Measurements from ENCODE around the gene ADIRF. TPM values are rescaled to one million over a fixed set of nuclear protein-coding genes. Genes with fewer than 3 reads are reported as not detected.

ADIRF gene
- total RNA-seq, 1 experiment from 2014 or later, result not detected

DNA sequence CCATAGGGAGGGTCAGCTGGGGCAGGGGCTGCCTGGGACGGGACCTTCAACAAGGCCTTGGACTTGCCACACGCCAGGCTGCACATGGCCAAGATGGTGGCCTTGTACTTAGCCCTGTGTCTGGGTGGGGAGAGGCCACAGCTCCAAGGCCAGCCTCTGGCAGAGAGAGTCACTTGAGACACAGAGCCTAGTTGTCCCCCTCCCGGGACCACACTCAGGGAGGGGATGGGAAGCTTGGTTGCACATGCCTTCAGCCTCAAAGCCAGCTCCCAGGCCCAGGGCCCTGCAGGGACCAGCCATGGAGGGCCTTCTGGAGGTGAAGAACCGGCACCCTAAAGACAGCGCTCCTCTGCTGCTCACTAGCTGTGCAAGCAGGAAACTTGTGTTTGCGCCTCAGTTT, 27.6 kb upstream of the ADIRF start:
- ChIA-PET CTCF (no interaction called here), POLR2A (no interaction called here)
- TF ChIP-seq, protein P1, sequence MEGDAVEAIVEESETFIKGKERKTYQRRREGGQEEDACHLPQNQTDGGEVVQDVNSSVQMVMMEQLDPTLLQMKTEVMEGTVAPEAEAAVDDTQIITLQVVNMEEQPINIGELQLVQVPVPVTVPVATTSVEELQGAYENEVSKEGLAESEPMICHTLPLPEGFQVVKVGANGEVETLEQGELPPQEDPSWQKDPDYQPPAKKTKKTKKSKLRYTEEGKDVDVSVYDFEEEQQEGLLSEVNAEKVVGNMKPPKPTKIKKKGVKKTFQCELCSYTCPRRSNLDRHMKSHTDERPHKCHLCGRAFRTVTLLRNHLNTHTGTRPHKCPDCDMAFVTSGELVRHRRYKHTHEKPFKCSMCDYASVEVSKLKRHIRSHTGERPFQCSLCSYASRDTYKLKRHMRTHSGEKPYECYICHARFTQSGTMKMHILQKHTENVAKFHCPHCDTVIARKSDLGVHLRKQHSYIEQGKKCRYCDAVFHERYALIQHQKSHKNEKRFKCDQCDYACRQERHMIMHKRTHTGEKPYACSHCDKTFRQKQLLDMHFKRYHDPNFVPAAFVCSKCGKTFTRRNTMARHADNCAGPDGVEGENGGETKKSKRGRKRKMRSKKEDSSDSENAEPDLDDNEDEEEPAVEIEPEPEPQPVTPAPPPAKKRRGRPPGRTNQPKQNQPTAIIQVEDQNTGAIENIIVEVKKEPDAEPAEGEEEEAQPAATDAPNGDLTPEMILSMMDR (IDR thresholded peaks at IDR 0.05; ENCODE audit: insufficient read depth in 1 of 2, low read depth in 1 of 2, low read length in 1 of 2, severe bottlenecking in 1 of 2, unreplicated experiment in 1 of 2), result no peak
- DNase-seq, result no peak
- Mint-ChIP-seq H3K36me3 (ENCODE audit: insufficient read depth, unreplicated experiment) (peaks cover 16% of the 10 kb centered on the region), H3K9me3 (ENCODE audit: unreplicated experiment) (no peaks in the 10 kb centered on the region), H3K27me3 (ENCODE audit: insufficient read depth, unreplicated experiment) (no peaks in the 10 kb centered on the region), H3K27ac (ENCODE audit: unreplicated experiment) (no peak overlapping the region), H3K4me1 (ENCODE audit: low read depth, unreplicated experiment) (no peaks in the 10 kb centered on the region), H3K4me3 (ENCODE audit: unreplicated experiment) (no peak overlapping the region)
- no peaks in the 10 kb centered on the region for H3K36me3 ChIP-seq (ENCODE audit: control insufficient read depth, insufficient read depth, low read length)
- no peaks in the 10 kb centered on the region for H3K9me3 ChIP-seq
- intact Hi-C loops (cut with micrococcal nuclease; ENCODE audit: unreplicated experiment), result no loop called here
- no peak overlapping the region for H3K4me3 ChIP-seq (ENCODE audit: low read depth, low read length)
- no TSS peak for BruUV-seq (replicated peaks)
- no peaks in the 10 kb centered on the region for H3K4me1 ChIP-seq
- H3K27me3 ChIP-seq (replicated peaks; ENCODE audit: control insufficient read depth, insufficient read depth, low read length), result no peaks in the 10 kb centered on the region

- H3K4me1 ChIP-seq, result no peaks in the 10 kb centered on the region
- POLR2A ChIA-PET, result no interaction called here
- no peaks in the 10 kb centered on the region for H3K9me3 ChIP-seq
- no peak for DNase-seq
- no peak overlapping the region for H3K27ac Mint-ChIP-seq (ENCODE audit: unreplicated experiment)
- no peaks in the 10 kb centered on the region for H3K9me3 Mint-ChIP-seq (ENCODE audit: unreplicated experiment)
- no TSS peak for BruUV-seq (replicated peaks)
- TF ChIP-seq, protein P1 (IDR thresholded peaks at IDR 0.05; ENCODE audit: insufficient read depth in 1 of 2, low read depth in 1 of 2, low read length in 1 of 2, severe bottlenecking in 1 of 2, unreplicated experiment in 1 of 2), result no peak
- no peaks in the 10 kb centered on the region for H3K27me3 Mint-ChIP-seq (ENCODE audit: insufficient read depth, unreplicated experiment)
- CTCF ChIA-PET, result no interaction called here
- no peaks in the 10 kb centered on the region for H3K4me1 Mint-ChIP-seq (ENCODE audit: low read depth, unreplicated experiment)
- no peaks in the 10 kb centered on the region for H3K36me3 ChIP-seq (ENCODE audit: control insufficient read depth, insufficient read depth, low read length)
- intact Hi-C loops (cut with micrococcal nuclease; ENCODE audit: unreplicated experiment), result no loop called here
- no peak overlapping the region for H3K4me3 ChIP-seq (ENCODE audit: low read depth, low read length)
- peaks cover 16% of the 10 kb centered on the region for H3K36me3 Mint-ChIP-seq (ENCODE audit: insufficient read depth, unreplicated experiment)
- no peak overlapping the region for H3K4me3 Mint-ChIP-seq (ENCODE audit: unreplicated experiment)
- H3K27me3 ChIP-seq (replicated peaks; ENCODE audit: control insufficient read depth, insufficient read depth, low read length), result no peaks in the 10 kb centered on the region
Observed at GRCh38 chr10:86941426-86941825, 26.9 kb upstream of the ADIRF start.

GRCh38 chr10:86941991-86942421, 26.3 kb upstream of the ADIRF start:
- no peaks in the 10 kb centered on the region for H3K4me1 ChIP-seq
- peaks cover 14% of the 10 kb centered on the region for H3K36me3 Mint-ChIP-seq (ENCODE audit: insufficient read depth, unreplicated experiment)
- no peak overlapping the region for H3K4me3 ChIP-seq (ENCODE audit: low read depth, low read length)
- no TSS peak for BruUV-seq (replicated peaks)
- H3K9me3 Mint-ChIP-seq (ENCODE audit: unreplicated experiment), result no peaks in the 10 kb centered on the region
- no peaks in the 10 kb centered on the region for H3K27me3 ChIP-seq (replicated peaks; ENCODE audit: control insufficient read depth, insufficient read depth, low read length)
- ChIA-PET POLR2A (no interaction called here), CTCF (interaction anchor here (2.5 kb wide), 1 partner anchor 25 kb away, joined by 9 read pairs; no protein-coding TSS in a partner anchor)
- no peak overlapping the region for H3K27ac Mint-ChIP-seq (ENCODE audit: unreplicated experiment)
- no peaks in the 10 kb centered on the region for H3K9me3 ChIP-seq
- no peak for DNase-seq
- intact Hi-C loops (cut with micrococcal nuclease; ENCODE audit: unreplicated experiment), result no loop called here
- no peaks in the 10 kb centered on the region for H3K27me3 Mint-ChIP-seq (ENCODE audit: insufficient read depth, unreplicated experiment)
- no peaks in the 10 kb centered on the region for H3K36me3 ChIP-seq (ENCODE audit: control insufficient read depth, insufficient read depth, low read length)
- H3K4me1 Mint-ChIP-seq (ENCODE audit: low read depth, unreplicated experiment), result no peaks in the 10 kb centered on the region
- no peak overlapping the region for H3K4me3 Mint-ChIP-seq (ENCODE audit: unreplicated experiment)
- TF ChIP-seq, protein P1 (IDR thresholded peaks at IDR 0.05; ENCODE audit: insufficient read depth in 1 of 2, low read depth in 1 of 2, low read length in 1 of 2, severe bottlenecking in 1 of 2, unreplicated experiment in 1 of 2), result no peak
